GM23248 (cell line): Measurements from ENCODE around the gene RNF166. TPM values are rescaled to one million over a fixed set of nuclear protein-coding genes. Genes with fewer than 3 reads are reported as not detected.

ENCODE experiments used
- DNase-seq: peaks from one replicate; pipeline ENCODE4 v3.0.0-alpha.2; 2015
- H2AFZ ChIP-seq: fragments of 200-600 bp; sonication (generic); 2 replicates; pipeline ENCODE4 v1.6.1; 2016; ENCODE audit warnings: antibody characterized with exemption
- H3F3A ChIP-seq: fragments of 200-600 bp; sonication (generic); 2 replicates; pipeline ENCODE4 v1.6.1; 2016; ENCODE audit warnings: mild to moderate bottlenecking, antibody characterized with exemption, mixed run types; ENCODE audit not compliant: insufficient read depth
- H3K27ac ChIP-seq: fragments of 200-600 bp; sonication (generic); 2 replicates; pipeline ENCODE4 v1.5.1; 2016; ENCODE audit warnings: mild to moderate bottlenecking
- H3K27me3 ChIP-seq: fragments of 200-600 bp; sonication (generic); replicated peaks from 2 replicates; pipeline ENCODE4 v1.6.1; 2016; ENCODE audit warnings: mild to moderate bottlenecking; ENCODE audit not compliant: insufficient read depth
- H3K36me3 ChIP-seq: fragments of 200-600 bp; sonication (generic); 2 replicates; pipeline ENCODE4 v1.6.1; 2016; ENCODE audit warnings: low read depth, mild to moderate bottlenecking
- H3K4me1 ChIP-seq: fragments of 200-600 bp; sonication (generic); 2 replicates; pipeline ENCODE4 v1.6.1; 2016; ENCODE audit warnings: mild to moderate bottlenecking; ENCODE audit not compliant: insufficient read depth
- H3K4me2 ChIP-seq: fragments of 200-600 bp; sonication (generic); one replicate; pipeline ENCODE4 v1.6.1; 2016; ENCODE audit warnings: mild to moderate bottlenecking; ENCODE audit not compliant: unreplicated experiment
- H3K4me3 ChIP-seq: fragments of 200-600 bp; sonication (generic); 2 replicates; pipeline ENCODE4 v1.5.1; 2016; ENCODE audit warnings: mild to moderate bottlenecking
- H3K79me2 ChIP-seq: fragments of 200-600 bp; sonication (generic); 2 replicates; pipeline ENCODE4 v1.6.1; 2016; ENCODE audit warnings: mild to moderate bottlenecking; ENCODE audit not compliant: insufficient read depth
- H3K9ac ChIP-seq: fragments of 200-600 bp; sonication (generic); 2 replicates; pipeline ENCODE4 v1.6.1; 2016; ENCODE audit warnings: mild to moderate bottlenecking
- H3K9me2 ChIP-seq: fragments of 200-600 bp; sonication (generic); 2 replicates; pipeline ENCODE4 v1.6.1; 2016; ENCODE audit warnings: mixed run types, mild to moderate bottlenecking, moderate library complexity; ENCODE audit not compliant: insufficient read depth
- H3K9me3 ChIP-seq: fragments of 200-600 bp; sonication (generic); one replicate; pipeline ENCODE4 v1.6.1; 2017; ENCODE audit warnings: low read depth
- H4K20me1 ChIP-seq: fragments of 200-600 bp; sonication (generic); 2 replicates; pipeline ENCODE4 v1.6.0; 2016; ENCODE audit not compliant: insufficient read depth
- EZH2 ChIP-seq: fragments of 200-600 bp; sonication (generic); IDR thresholded peaks from 2 replicates; pipeline ENCODE4 v1.6.1; 2018; ENCODE audit warnings: antibody characterized with exemption, mild to moderate bottlenecking; ENCODE audit not compliant: insufficient read depth, poor library complexity, severe bottlenecking
- EZH2phosphoT487 ChIP-seq: fragments of 200-600 bp; sonication (generic); IDR thresholded peaks from 2 replicates; pipeline ENCODE4 v1.6.1; 2018; ENCODE audit warnings: antibody characterized with exemption, moderate library complexity, mild to moderate bottlenecking, low read depth; ENCODE audit not compliant: insufficient read depth
- WGBS, 2 experiments: methylation state at CpG; one replicate each; pipeline ENCODE4 v1.1.6; 2015 to 2017; ENCODE audit warnings: low lambda C conversion rate in 2 of 2, low coverage in 1 of 2; ENCODE audit errors: missing lambda C conversion rate in 2 of 2; 5-methylcytosine and 5-hydroxymethylcytosine counted together
- in situ Hi-C: fragments of 300-500 bp; cut with MboI; formaldehyde crosslinking; loops from 2 replicates; pipeline ENCODE4 v1.15.0; 2020
- polyA plus RNA-seq: library from polyadenylated mRNA; unstranded; fragments of >200 nt; fragmentation: Nextera tagmentation; extraction: Ambion mirVana; gene quantifications from 2 replicates; pipeline ENCODE4 v1.2.1, GENCODE V29; 2016
- total RNA-seq: library from RNA; depleted of rRNA; stranded (reverse); fragments of >200 nt; shearing (Covaris generic); gene quantifications from 2 replicates; pipeline ENCODE4 v1.2.3, GENCODE V29; 2014

The RNF166 gene
- total and polyA plus RNA-seq, 2 experiments from 2014 or later: 8.9 to 14.6 TPM

GRCh38 chr16:88721236-88721635 is 15.0 kb upstream of the RNF166 start:
- Histone ChIP-seq H4K20me1 (no peaks in the 10 kb centered on the region), H3K9me2 (no peaks in the 10 kb centered on the region), H3K27me3 (no peaks in the 10 kb centered on the region), H3K4me1 (no peaks in the 10 kb centered on the region), H3K9me3 (no peaks in the 10 kb centered on the region), H3K4me2 (no peak overlapping the region), H3F3A (peaks cover 15% of the 10 kb centered on the region), H3K79me2 (0 out of 2 replicates have a peak, but pooled peaks cover 12% of the 10 kb centered on the region), H3K4me3 (no peak overlapping the region), H2AFZ (no peak overlapping the region), H3K36me3 (peaks cover 18% of the 10 kb centered on the region; the same call in 1 of the 2 replicates), H3K9ac (no peak overlapping the region), H3K27ac (no peak overlapping the region)
- 98 to 99% methylated on average over 8 to 17 of the region's 17 CpGs for WGBS, 2 experiments
- in situ Hi-C loops: no loop called here
- DNase-seq: no peak
- TF ChIP-seq EZH2: no peak
- TF ChIP-seq EZH2phosphoT487: no peak

DNA sequence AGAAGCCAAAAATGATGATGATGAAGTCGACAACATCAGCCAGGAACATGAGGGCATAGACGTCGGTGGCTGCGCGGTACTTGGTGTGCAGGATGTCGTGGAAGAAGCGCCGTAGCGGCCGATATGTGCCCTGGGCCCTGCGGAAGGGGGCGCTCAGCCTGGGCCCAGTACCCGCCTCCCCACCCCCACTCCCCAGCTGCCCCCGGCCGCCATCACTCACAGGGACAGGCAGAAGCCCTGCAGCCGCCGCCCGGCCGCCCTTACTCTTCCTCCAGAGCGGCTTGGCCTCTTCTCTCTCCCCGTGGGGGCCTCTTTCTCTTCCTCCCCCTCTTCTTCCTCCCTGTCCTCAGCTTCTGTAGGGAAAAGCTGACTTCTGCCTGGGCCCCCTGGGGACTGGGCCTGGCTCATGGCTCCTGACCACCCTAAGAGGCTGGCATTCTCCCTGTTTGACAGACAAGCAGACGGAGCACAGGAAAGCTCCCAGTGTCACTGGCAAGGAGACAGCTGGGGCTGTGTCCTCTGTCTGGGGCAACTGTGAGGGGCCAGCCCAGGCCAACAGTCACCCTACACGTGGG is 14.3 kb upstream of the RNF166 start:
- H3K36me3 ChIP-seq: peaks cover 14% of the 10 kb centered on the region; the same call in 1 of the 2 replicates
- DNase-seq: no peak
- no peaks in the 10 kb centered on the region for H3K4me1 ChIP-seq
- 85 to 94% methylated on average over 8 to 23 of the region's 23 CpGs for WGBS, 2 experiments
- H3K4me3 ChIP-seq: no peak overlapping the region
- H3K4me2 ChIP-seq: no peak overlapping the region
- H3F3A ChIP-seq: peaks cover 15% of the 10 kb centered on the region
- no peak for TF ChIP-seq EZH2
- TF ChIP-seq EZH2phosphoT487: no peak
- no peaks in the 10 kb centered on the region for H3K27me3 ChIP-seq
- H3K79me2 ChIP-seq: 0 out of 2 replicates have a peak, but pooled peaks cover 9% of the 10 kb centered on the region
- H3K9me3 ChIP-seq: no peaks in the 10 kb centered on the region
- H3K9me2 ChIP-seq: no peaks in the 10 kb centered on the region
- in situ Hi-C loops: no loop called here
- no peaks in the 10 kb centered on the region for H4K20me1 ChIP-seq
- H3K27ac ChIP-seq: no peak overlapping the region
- H3K9ac ChIP-seq: no peak overlapping the region
- H2AFZ ChIP-seq: no peak overlapping the region

DNA sequence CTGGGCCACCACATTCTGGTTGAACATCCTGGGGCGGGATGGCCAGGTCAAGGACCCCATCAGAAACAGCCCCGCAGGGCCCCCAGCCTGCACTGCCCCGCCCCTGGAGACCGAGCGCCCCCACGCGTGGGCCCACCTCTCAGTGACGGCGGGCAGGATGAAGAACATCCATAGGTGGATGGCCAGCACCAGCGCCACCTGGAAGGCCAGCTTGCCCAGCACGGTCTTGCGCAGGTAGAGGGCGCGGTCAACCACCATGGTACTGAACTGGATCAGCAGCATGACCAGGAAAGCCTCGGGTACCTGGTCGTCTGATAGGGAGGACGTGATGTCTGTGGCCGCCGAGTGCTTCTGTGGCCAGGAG is 13.7 kb upstream of the RNF166 start:
- Histone ChIP-seq H3K9ac (no peak overlapping the region), H3K4me3 (no peak overlapping the region), H3K36me3 (peaks cover 14% of the 10 kb centered on the region; the same call in 1 of the 2 replicates), H2AFZ (no peak overlapping the region), H3K9me2 (no peaks in the 10 kb centered on the region), H3K27ac (no peak overlapping the region), H3K79me2 (0 out of 2 replicates have a peak, but pooled peaks cover 9% of the 10 kb centered on the region), H3F3A (peaks cover 15% of the 10 kb centered on the region), H3K9me3 (no peaks in the 10 kb centered on the region), H3K27me3 (no peaks in the 10 kb centered on the region), H4K20me1 (no peaks in the 10 kb centered on the region), H3K4me1 (no peaks in the 10 kb centered on the region), H3K4me2 (no peak overlapping the region)
- DNase-seq: no peak
- in situ Hi-C loops: no loop called here
- TF ChIP-seq EZH2 (no peak), EZH2phosphoT487 (no peak)
- WGBS, 2 experiments: 95 to 100% methylated on average over 18 to 19 of the region's 19 CpGs

DNA sequence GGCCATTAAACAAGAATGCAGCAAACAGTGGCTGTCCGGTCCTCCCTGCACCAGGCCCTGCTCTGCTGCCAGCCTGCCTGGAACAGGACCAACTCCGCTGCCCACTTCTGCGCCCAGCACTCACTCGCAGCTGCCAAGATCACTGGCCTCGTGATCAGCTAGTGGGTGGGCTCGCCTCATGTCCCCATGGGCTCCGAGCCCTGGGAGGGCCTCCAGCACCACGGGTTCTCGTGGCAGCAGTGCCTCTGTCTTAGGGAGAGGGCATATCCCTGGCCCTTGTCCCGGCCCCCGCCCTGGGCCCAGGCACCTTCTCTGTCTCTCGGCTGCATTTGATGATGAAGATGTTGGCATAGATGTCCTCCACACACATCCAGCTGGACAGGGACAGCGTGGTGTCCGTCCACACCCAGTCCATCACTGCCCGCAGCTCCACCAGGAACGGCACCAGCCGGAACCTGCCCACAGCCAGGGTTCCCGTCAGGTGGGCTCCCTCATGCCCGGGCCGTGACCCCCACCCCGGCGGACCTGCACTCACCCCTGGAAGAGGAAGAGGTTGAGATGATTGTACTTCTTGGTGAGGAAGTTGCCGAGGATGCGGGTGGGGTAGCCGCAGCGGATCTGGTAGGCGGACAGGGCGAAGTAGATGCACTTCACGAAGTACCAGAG is 13.2 kb upstream of the RNF166 start:
- in situ Hi-C loops: no loop called here
- DNase-seq: no peak
- Histone ChIP-seq H3K9ac (no peak overlapping the region), H3K9me2 (no peaks in the 10 kb centered on the region), H3K4me1 (no peaks in the 10 kb centered on the region), H3K36me3 (peaks cover 14% of the 10 kb centered on the region; the same call in 1 of the 2 replicates), H3K4me2 (no peak overlapping the region), H3K79me2 (0 out of 2 replicates have a peak, but pooled peaks cover 9% of the 10 kb centered on the region), H3F3A (peaks cover 15% of the 10 kb centered on the region), H2AFZ (no peak overlapping the region), H3K4me3 (no peak overlapping the region), H4K20me1 (no peaks in the 10 kb centered on the region), H3K9me3 (no peaks in the 10 kb centered on the region), H3K27ac (no peak overlapping the region), H3K27me3 (no peaks in the 10 kb centered on the region)
- 91 to 92% methylated on average over 28 to 29 of the region's 29 CpGs for WGBS, 2 experiments
- TF ChIP-seq EZH2 (no peak), EZH2phosphoT487 (no peak)
